ENCODE data around the gene PRDM2. TPM values are rescaled to one million over a fixed set of nuclear protein-coding genes. Genes with fewer than 3 reads are reported as not detected.

The PRDM2 gene
- total and polyA plus RNA-seq, 2 of the 13 experiments (the other 11 are each of a cell fraction or from before 2014, with no cell fraction given): 4.0 to 6.5 TPM

GRCh38 chr1:13651279-13651678 is 48.7 kb upstream of the PRDM2 start (continued):
- TF ChIP-seq ZNF614 (CRISPR knock-in tag; IDR thresholded peaks at IDR 0.05; ENCODE audit: borderline replicate concordance): no peak
- TF ChIP-seq CREM (IDR thresholded peaks at IDR 0.05): no peak
- TF ChIP-seq CREM (CRISPR knock-in tag; IDR thresholded peaks at IDR 0.05): no peak
- TF ChIP-seq THAP8 (CRISPR knock-in tag; IDR thresholded peaks at IDR 0.05; ENCODE audit: borderline replicate concordance): no peak
- TF ChIP-seq FOXA3 (CRISPR knock-in tag; IDR thresholded peaks at IDR 0.05): peak; percentile 28; the same call in 1 of the 2 replicates
- no peak for TF ChIP-seq TP53 (CRISPR knock-in tag; conservative IDR thresholded peaks at IDR 0.05)
- peak; percentile 76 for TF ChIP-seq CEBPB (IDR thresholded peaks at IDR 0.05; ENCODE audit: borderline replicate concordance, low read depth, low read length)
- no peak for TF ChIP-seq SRSF1 (optimal IDR thresholded peaks at IDR 0.05; ENCODE audit: low read depth, low read length)
- TF ChIP-seq ZNF607 (CRISPR knock-in tag; IDR thresholded peaks at IDR 0.05; ENCODE audit: borderline replicate concordance): no peak
- peak; percentile 62 for TF ChIP-seq TCF7 (IDR thresholded peaks at IDR 0.05; ENCODE audit: low read depth)
- TF ChIP-seq MTA3 (CRISPR knock-in tag; IDR thresholded peaks at IDR 0.05): no peak
- peak; percentile 67; the same call in 1 of the 2 replicates for TF ChIP-seq CBFB (CRISPR knock-in tag; IDR thresholded peaks at IDR 0.05)
- TF ChIP-seq, protein P1, sequence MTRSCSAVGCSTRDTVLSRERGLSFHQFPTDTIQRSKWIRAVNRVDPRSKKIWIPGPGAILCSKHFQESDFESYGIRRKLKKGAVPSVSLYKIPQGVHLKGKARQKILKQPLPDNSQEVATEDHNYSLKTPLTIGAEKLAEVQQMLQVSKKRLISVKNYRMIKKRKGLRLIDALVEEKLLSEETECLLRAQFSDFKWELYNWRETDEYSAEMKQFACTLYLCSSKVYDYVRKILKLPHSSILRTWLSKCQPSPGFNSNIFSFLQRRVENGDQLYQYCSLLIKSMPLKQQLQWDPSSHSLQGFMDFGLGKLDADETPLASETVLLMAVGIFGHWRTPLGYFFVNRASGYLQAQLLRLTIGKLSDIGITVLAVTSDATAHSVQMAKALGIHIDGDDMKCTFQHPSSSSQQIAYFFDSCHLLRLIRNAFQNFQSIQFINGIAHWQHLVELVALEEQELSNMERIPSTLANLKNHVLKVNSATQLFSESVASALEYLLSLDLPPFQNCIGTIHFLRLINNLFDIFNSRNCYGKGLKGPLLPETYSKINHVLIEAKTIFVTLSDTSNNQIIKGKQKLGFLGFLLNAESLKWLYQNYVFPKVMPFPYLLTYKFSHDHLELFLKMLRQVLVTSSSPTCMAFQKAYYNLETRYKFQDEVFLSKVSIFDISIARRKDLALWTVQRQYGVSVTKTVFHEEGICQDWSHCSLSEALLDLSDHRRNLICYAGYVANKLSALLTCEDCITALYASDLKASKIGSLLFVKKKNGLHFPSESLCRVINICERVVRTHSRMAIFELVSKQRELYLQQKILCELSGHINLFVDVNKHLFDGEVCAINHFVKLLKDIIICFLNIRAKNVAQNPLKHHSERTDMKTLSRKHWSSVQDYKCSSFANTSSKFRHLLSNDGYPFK (CRISPR knock-in tag; IDR thresholded peaks at IDR 0.05; ENCODE audit: borderline replicate concordance): no peak
- peak; percentile 75; the same call in 1 of the 2 replicates for TF ChIP-seq TCF7L2 (IDR thresholded peaks at IDR 0.05; ENCODE audit: low read depth, low read length)

Measured in HepG2 (cell line).